ENCODE data around the gene RPRD1B. TPM values are rescaled to one million over a fixed set of nuclear protein-coding genes. Genes with fewer than 3 reads are reported as not detected.

The RPRD1B gene, protein sequence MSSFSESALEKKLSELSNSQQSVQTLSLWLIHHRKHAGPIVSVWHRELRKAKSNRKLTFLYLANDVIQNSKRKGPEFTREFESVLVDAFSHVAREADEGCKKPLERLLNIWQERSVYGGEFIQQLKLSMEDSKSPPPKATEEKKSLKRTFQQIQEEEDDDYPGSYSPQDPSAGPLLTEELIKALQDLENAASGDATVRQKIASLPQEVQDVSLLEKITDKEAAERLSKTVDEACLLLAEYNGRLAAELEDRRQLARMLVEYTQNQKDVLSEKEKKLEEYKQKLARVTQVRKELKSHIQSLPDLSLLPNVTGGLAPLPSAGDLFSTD
- total RNA-seq (10 to 100 TPM; 27.2 to 31.9 (median 29.7) TPM), polyA plus RNA-seq (10 to 100 TPM; 10.2 to 17.0 (median 12.3) TPM)

GRCh38 chr20:38033330-38034107, at the start of gene RPRD1B, which contains the start of gene TTI1:
Gene RPRD1B, plus strand, starts transcription at chr20:38033746. Its CDS starts 202 bp downstream, at chr20:38033948.
Gene TTI1, minus strand, starts transcription at chr20:38033456. Its CDS starts 19,640 bp downstream, at chr20:38013816.
- DNase-seq = peak; percentile 94
- peaks cover 0 to 48% (median 43%) of the 10 kb centered on the region in 4 donors for H3K4me1 ChIP-seq
- intact Hi-C loops (cut with DNase I) = loop anchor here (5.0 kb wide), 1 partner anchor 341 kb away; the partner anchor contains the start of gene CTNNBL1

GRCh38 chr20:37984018-37984785, 49.3 kb upstream of the RPRD1B start:
- H3K27me3 ChIP-seq = no peaks in the 10 kb centered on the region
- H3K36me3 ChIP-seq = peaks cover 0 to 41% (median 7%) of the 10 kb centered on the region in 4 donors
- no peak for TF ChIP-seq POLR2A (IDR thresholded peaks at IDR 0.05)
- H3K27ac ChIP-seq = no peak overlapping the region
- WGBS, 2 donors = 88 to 92% methylated on average over 14 of the region's 14 CpGs
- H3K4me3 ChIP-seq = no peak overlapping the region
- no peaks in the 10 kb centered on the region for H3K9me3 ChIP-seq
- peaks cover 0 to 21% (median 17%) of the 10 kb centered on the region in 4 donors for H3K4me1 ChIP-seq
- no peak for DNase-seq
- intact Hi-C loops (cut with DNase I) = no loop called here

More at GRCh38 chr20:38033330-38034107, at the start of gene RPRD1B, which contains the start of gene TTI1:
- Histone ChIP-seq H3K9me3 (no peaks in the 10 kb centered on the region), H3K4me3 (peak within 1 kb of the TSS; percentile 78 to 90 (median 84)), H3K36me3 (peaks cover 0 to 17% (median 0%) of the 10 kb centered on the region in 4 donors), H3K27ac (peak within 1 kb of the TSS; percentile 93 to 96 (median 94)), H3K27me3 (no peaks in the 10 kb centered on the region)
- TF ChIP-seq EP300 (IDR thresholded peaks at IDR 0.05) = peak in 1 of 4 donors; percentile 27
- no peak for TF ChIP-seq CTCF (IDR thresholded peaks at IDR 0.05)
- peak; percentile 54 to 79 (median 74) for TF ChIP-seq POLR2AphosphoS5 (IDR thresholded peaks at IDR 0.05)
- peak in 1 of 2 donors; percentile 64 for TF ChIP-seq POLR2A (IDR thresholded peaks at IDR 0.05)
- 0 to 1% methylated on average over 69 of the region's 69 CpGs for WGBS, 2 donors

DNA sequence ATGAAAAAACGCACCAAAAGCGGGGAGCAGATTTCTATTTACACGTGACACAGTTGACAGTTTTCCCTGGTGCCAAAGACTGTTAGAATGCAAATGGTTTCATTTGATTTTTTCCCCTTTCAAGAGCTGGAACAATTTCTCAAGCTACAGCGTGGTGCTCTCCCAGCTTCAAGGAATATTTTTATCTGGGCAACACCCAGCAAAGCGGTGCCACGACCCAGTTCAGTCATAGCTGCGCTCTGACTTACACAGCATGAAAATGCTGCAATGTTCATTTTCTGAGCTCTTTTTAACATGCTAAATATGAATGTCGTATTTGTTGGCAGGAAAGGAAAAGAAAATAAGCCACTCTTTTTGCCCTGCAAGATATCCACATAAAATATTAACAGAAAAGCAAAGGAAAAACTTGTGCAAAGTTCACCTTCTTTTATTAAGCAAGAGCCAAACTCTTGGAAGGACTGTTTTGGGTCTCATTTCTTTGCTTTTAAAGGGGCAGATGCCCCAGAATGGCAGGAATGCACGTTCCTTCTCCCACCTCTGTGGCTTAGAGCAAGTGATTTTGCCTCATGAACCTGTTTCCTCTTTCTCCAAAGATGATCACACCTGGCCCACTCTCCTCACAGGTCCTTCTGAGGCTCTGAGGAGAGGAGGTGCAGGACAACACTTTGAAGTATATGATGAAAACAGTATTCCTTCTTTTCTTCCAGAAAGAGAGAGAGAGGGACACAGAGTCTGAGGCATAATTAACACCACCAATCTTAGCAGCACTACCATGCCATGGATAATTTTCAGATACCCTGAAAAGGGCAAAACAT, 47.3 kb upstream of the RPRD1B start:
- no peak for DNase-seq
- Histone ChIP-seq H3K27me3 (no peaks in the 10 kb centered on the region), H3K4me3 (no peak overlapping the region), H3K36me3 (peaks cover 0 to 45% (median 11%) of the 10 kb centered on the region in 4 donors), H3K9me3 (no peaks in the 10 kb centered on the region), H3K27ac (peak overlapping the region in 3 of 4 donors; percentile 39 to 68 (median 51)), H3K4me1 (peaks cover 0 to 27% (median 17%) of the 10 kb centered on the region in 4 donors)
- 78 to 84% methylated on average over 9 of the region's 9 CpGs for WGBS, 2 donors
- intact Hi-C loops (cut with DNase I) = no loop called here
- TF ChIP-seq POLR2A (IDR thresholded peaks at IDR 0.05) (no peak), EP300 (IDR thresholded peaks at IDR 0.05) (no peak), CTCF (IDR thresholded peaks at IDR 0.05) (no peak), POLR2AphosphoS5 (IDR thresholded peaks at IDR 0.05) (no peak)

GRCh38 chr20:37986873-37987601, 46.5 kb upstream of the RPRD1B start:
- intact Hi-C loops (cut with DNase I) = no loop called here
- H3K4me1 ChIP-seq = peaks cover 0 to 27% (median 17%) of the 10 kb centered on the region in 4 donors
- DNase-seq = no peak

More at GRCh38 chr20:37986873-37987601, 46.5 kb upstream of the RPRD1B start:
- H3K4me3 ChIP-seq = no peak overlapping the region
- H3K27me3 ChIP-seq = no peaks in the 10 kb centered on the region
- no peak for TF ChIP-seq EP300 (IDR thresholded peaks at IDR 0.05)
- TF ChIP-seq POLR2AphosphoS5 (IDR thresholded peaks at IDR 0.05) = peak in 1 of 4 donors; percentile 10
- H3K36me3 ChIP-seq = peaks cover 0 to 41% (median 11%) of the 10 kb centered on the region in 4 donors
- no peaks in the 10 kb centered on the region for H3K9me3 ChIP-seq
- 63 to 75% methylated on average over 9 of the region's 9 CpGs for WGBS, 2 donors
- H3K27ac ChIP-seq = peak overlapping the region; percentile 29 to 68 (median 45)

Measured in sigmoid colon (tissue), 7 donors.